Body of pancreas (tissue), 4 donors: ENCODE data around the gene GNS.

Source experiments
- CTCF ChIP-seq, 7 experiments: fragments of 450-650 bp in 4 of 7; fragments of 200-600 bp in 3 of 7; sonication (generic) in 3 of 7; IDR thresholded peaks; one replicate each; pipeline ENCODE4 v1.5.1; 2016 to 2019; ENCODE audit warnings: antibody characterized with exemption in 7 of 7
- POLR2A ChIP-seq, 3 donors: fragments of 450-650 bp; IDR thresholded peaks; one replicate each; pipeline ENCODE4 v1.6.1; 2016; ENCODE audit warnings: antibody characterized with exemption in 3 of 3, mild to moderate bottlenecking in 2 of 3

GRCh38 chr12:64757771-64758170 lies 1.4 kb downstream of the GNS start:
- TF ChIP-seq POLR2A (IDR thresholded peaks at IDR 0.05): no peak
- TF ChIP-seq CTCF (IDR thresholded peaks at IDR 0.05): no peak
